Parathyroid adenoma (tissue), 2 donors: Measurements from ENCODE around the gene ADCY10.

Source experiments
- H2AFZ ChIP-seq: fragments of 300-600 bp; sonication (generic); one replicate; pipeline ENCODE4 v1.7.0; 2017; ENCODE audit warnings: antibody characterized with exemption, mild to moderate bottlenecking
- H3K27ac ChIP-seq: fragments of 300-600 bp; sonication (generic); one replicate; pipeline ENCODE4 v1.7.0; 2017
- H3K27me3 ChIP-seq: fragments of 300-600 bp; sonication (generic); one replicate; pipeline ENCODE4 v1.7.0; 2017; ENCODE audit warnings: low read length; ENCODE audit not compliant: control insufficient read depth, insufficient read depth
- H3K36me3 ChIP-seq: fragments of 300-600 bp; sonication (generic); one replicate; pipeline ENCODE4 v1.7.0; 2017; ENCODE audit warnings: low read length; ENCODE audit not compliant: control insufficient read depth, insufficient read depth
- H3K4me1 ChIP-seq: fragments of 300-600 bp; sonication (generic); one replicate; pipeline ENCODE4 v1.7.0; 2017; ENCODE audit warnings: control low read depth
- H3K4me2 ChIP-seq: fragments of 300-600 bp; sonication (generic); one replicate; pipeline ENCODE4 v1.7.0; 2017; ENCODE audit warnings: low read length
- H3K4me3 ChIP-seq: fragments of 300-600 bp; sonication (generic); one replicate; pipeline ENCODE4 v1.7.0; 2017; ENCODE audit warnings: low read depth, low read length
- H3K79me2 ChIP-seq: fragments of 300-600 bp; sonication (generic); one replicate; pipeline ENCODE4 v1.7.0; 2017; ENCODE audit warnings: control low read depth
- H3K9ac ChIP-seq: fragments of 300-600 bp; sonication (generic); one replicate; pipeline ENCODE4 v1.7.0; 2017; ENCODE audit warnings: mild to moderate bottlenecking
- H3K9me3 ChIP-seq: fragments of 300-600 bp; sonication (generic); one replicate; pipeline ENCODE4 v1.7.0; 2017; ENCODE audit warnings: low read length; ENCODE audit not compliant: control insufficient read depth
- CTCF ChIP-seq: fragments of 300-600 bp; sonication (generic); IDR thresholded peaks from one replicate; pipeline ENCODE4 v1.7.0; 2017; ENCODE audit warnings: antibody characterized with exemption, mild to moderate bottlenecking
- donor health status: primary hyperparathyroidism.

The ADCY10 gene

DNA sequence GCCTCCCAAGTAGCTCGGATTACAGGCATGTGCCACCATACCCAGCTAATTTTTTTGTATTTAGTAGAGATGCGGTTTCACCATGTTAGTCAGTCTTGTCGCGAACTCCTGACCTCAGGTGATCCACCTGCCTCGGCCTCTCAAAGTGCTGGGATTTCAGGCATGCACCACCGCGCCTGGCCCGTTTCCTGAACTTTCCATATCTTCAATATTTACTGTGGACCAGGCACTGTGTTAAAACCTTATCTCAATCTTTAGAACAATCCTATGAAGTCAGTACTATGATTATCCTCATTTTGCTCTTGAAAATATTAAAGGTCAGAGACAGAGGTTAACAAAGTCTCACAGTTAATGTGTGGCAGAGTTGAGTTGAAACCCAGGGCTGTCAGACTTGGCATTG, 1.6 kb upstream of the ADCY10 start:
- no peak overlapping the region for H3K27ac ChIP-seq
- H3K27me3 ChIP-seq = no peaks in the 10 kb centered on the region
- H3K36me3 ChIP-seq = no peaks in the 10 kb centered on the region
- H3K9me3 ChIP-seq = no peaks in the 10 kb centered on the region
- H3K4me3 ChIP-seq = no peak overlapping the region
- TF ChIP-seq CTCF = no peak
- no peaks in the 10 kb centered on the region for H3K4me1 ChIP-seq
- H3K9ac ChIP-seq = no peak overlapping the region
- H3K79me2 ChIP-seq = no peaks in the 10 kb centered on the region
- no peak overlapping the region for H3K4me2 ChIP-seq
- H2AFZ ChIP-seq = no peak overlapping the region

- H3K4me2 ChIP-seq = no peak overlapping the region
- H3K27ac ChIP-seq = no peak overlapping the region
- no peak overlapping the region for H3K4me3 ChIP-seq
- no peak overlapping the region for H2AFZ ChIP-seq
- no peaks in the 10 kb centered on the region for H3K36me3 ChIP-seq
- H3K4me1 ChIP-seq = no peaks in the 10 kb centered on the region
- H3K79me2 ChIP-seq = no peaks in the 10 kb centered on the region
- no peaks in the 10 kb centered on the region for H3K27me3 ChIP-seq
- H3K9me3 ChIP-seq = no peaks in the 10 kb centered on the region
- no peak overlapping the region for H3K9ac ChIP-seq
- no peak for TF ChIP-seq CTCF
Observed at GRCh38 chr1:167912294-167912693, 1.6 kb downstream of the ADCY10 start.

DNA sequence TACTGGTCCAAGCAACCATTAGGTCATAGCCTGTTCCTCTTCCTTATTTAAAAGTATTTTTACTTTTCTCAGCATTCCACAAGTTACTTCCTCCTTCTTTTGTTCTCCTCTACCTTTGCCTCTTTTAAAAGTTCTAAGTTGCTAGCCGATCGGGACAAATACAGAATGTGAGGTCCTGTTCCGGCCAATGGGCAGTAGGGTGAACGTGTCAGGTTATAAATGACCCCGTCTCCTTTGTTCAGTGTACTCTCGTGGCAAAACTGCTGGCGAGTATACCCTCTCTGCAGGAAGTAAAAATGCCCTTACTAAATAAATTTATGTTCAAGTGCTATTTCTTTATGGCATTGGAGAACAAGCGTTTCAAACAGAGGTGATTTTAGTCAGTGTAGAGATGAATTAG, 2.5 kb downstream of the ADCY10 start:
- Histone ChIP-seq H3K36me3 (no peaks in the 10 kb centered on the region), H3K79me2 (no peaks in the 10 kb centered on the region), H3K4me3 (no peak overlapping the region), H3K4me1 (no peaks in the 10 kb centered on the region), H3K27ac (no peak overlapping the region), H2AFZ (no peak overlapping the region), H3K9me3 (no peaks in the 10 kb centered on the region), H3K9ac (no peak overlapping the region), H3K4me2 (no peak overlapping the region), H3K27me3 (no peaks in the 10 kb centered on the region)
- TF ChIP-seq CTCF = no peak

- Histone ChIP-seq H3K27ac (no peak overlapping the region), H3K27me3 (no peaks in the 10 kb centered on the region), H3K36me3 (no peaks in the 10 kb centered on the region), H3K4me2 (no peak overlapping the region), H2AFZ (no peak overlapping the region), H3K79me2 (no peaks in the 10 kb centered on the region), H3K9me3 (no peaks in the 10 kb centered on the region), H3K9ac (no peak overlapping the region), H3K4me3 (no peak overlapping the region), H3K4me1 (no peaks in the 10 kb centered on the region)
- no peak for TF ChIP-seq CTCF
Observed at GRCh38 chr1:167910530-167910929, 3.4 kb downstream of the ADCY10 start.

- H3K9me3 ChIP-seq = no peaks in the 10 kb centered on the region
- no peak overlapping the region for H3K4me2 ChIP-seq
- no peak overlapping the region for H3K27ac ChIP-seq
- no peaks in the 10 kb centered on the region for H3K36me3 ChIP-seq
- no peaks in the 10 kb centered on the region for H3K27me3 ChIP-seq
- no peak overlapping the region for H3K4me3 ChIP-seq
- TF ChIP-seq CTCF = no peak
- H3K4me1 ChIP-seq = no peaks in the 10 kb centered on the region
- no peaks in the 10 kb centered on the region for H3K79me2 ChIP-seq
- no peak overlapping the region for H2AFZ ChIP-seq
- no peak overlapping the region for H3K9ac ChIP-seq
Observed at GRCh38 chr1:167909691-167910180, 4.2 kb downstream of the ADCY10 start.
